ENCODE results near the gene DDX49. TPM values are rescaled to one million over a fixed set of nuclear protein-coding genes. Genes with fewer than 3 reads are reported as not detected.
"Not testable (repeated sequence)": the region's sequence is repeated elsewhere in the genome, so short reads cannot be mapped to it uniquely, and the experiment has no call there.

Gene DDX49
- total RNA-seq, 2 donors from 2014 or later = 33.7 to 54.4 TPM

GRCh38 chr19:18940769-18941627 is 21.5 kb downstream of the DDX49 start, which contains the start of gene HOMER3:
TSS of gene HOMER3 (minus strand) at chr19:18941217. CDS start at chr19:18938982, 2,235 bp downstream.
- ATAC-seq (replicated peaks) = peak; percentile 92
- Mint-ChIP-seq H3K4me3 (peak within 1 kb of the TSS; percentile 66), H3K27ac (no peak within 1 kb of the TSS), H3K4me1 (peaks cover 4% of the 10 kb centered on the region), H3K36me3 (ENCODE audit: low read depth) (no peaks in the 10 kb centered on the region), H3K27me3 (peaks cover 4% of the 10 kb centered on the region), H3K9me3 (no peaks in the 10 kb centered on the region)

GRCh38 chr19:18941628-18942354 is 22.3 kb downstream of the DDX49 start:
- no peaks in the 10 kb centered on the region for H3K9me3 Mint-ChIP-seq
- peaks cover 4% of the 10 kb centered on the region for H3K4me1 Mint-ChIP-seq
- ATAC-seq (replicated peaks) = no peak
- no peaks in the 10 kb centered on the region for H3K36me3 Mint-ChIP-seq (ENCODE audit: low read depth)
- H3K4me3 Mint-ChIP-seq = peak overlapping the region; percentile 44
- H3K27me3 Mint-ChIP-seq = peaks cover 4% of the 10 kb centered on the region
- H3K27ac Mint-ChIP-seq = peak overlapping the region; percentile 33

GRCh38 chr19:18942692-18943091 is 23.2 kb downstream of the DDX49 start:
- H3K27ac Mint-ChIP-seq = peak overlapping the region; percentile 33
- H3K4me3 Mint-ChIP-seq = peak overlapping the region; percentile 44
- peaks cover 4% of the 10 kb centered on the region for H3K4me1 Mint-ChIP-seq
- peaks cover 4% of the 10 kb centered on the region for H3K27me3 Mint-ChIP-seq
- no peak for ATAC-seq (replicated peaks)
- H3K9me3 Mint-ChIP-seq = no peaks in the 10 kb centered on the region
- no peaks in the 10 kb centered on the region for H3K36me3 Mint-ChIP-seq (ENCODE audit: low read depth)

GRCh38 chr19:18943465-18943864 is 23.9 kb downstream of the DDX49 start:
- Mint-ChIP-seq H3K36me3 (ENCODE audit: low read depth) (no peaks in the 10 kb centered on the region), H3K27ac (no peak overlapping the region), H3K27me3 (peaks cover 4% of the 10 kb centered on the region), H3K9me3 (no peaks in the 10 kb centered on the region), H3K4me3 (no peak overlapping the region), H3K4me1 (peaks cover 4% of the 10 kb centered on the region)
- ATAC-seq (replicated peaks) = no peak

- no peak overlapping the region for H3K27ac Mint-ChIP-seq
- no peaks in the 10 kb centered on the region for H3K27me3 Mint-ChIP-seq
- no peaks in the 10 kb centered on the region for H3K4me1 Mint-ChIP-seq
- ATAC-seq (replicated peaks) = no peak
- H3K9me3 Mint-ChIP-seq = no peaks in the 10 kb centered on the region
- H3K36me3 Mint-ChIP-seq (ENCODE audit: low read depth) = no peaks in the 10 kb centered on the region
- H3K4me3 Mint-ChIP-seq = no peak overlapping the region
Observed at GRCh38 chr19:18945297-18945696, 25.8 kb downstream of the DDX49 start.

GRCh38 chr19:18946335-18946734 is 26.8 kb downstream of the DDX49 start:
- no peaks in the 10 kb centered on the region for H3K27me3 Mint-ChIP-seq
- H3K4me1 Mint-ChIP-seq = no peaks in the 10 kb centered on the region
- H3K4me3 Mint-ChIP-seq = no peak overlapping the region
- ATAC-seq (replicated peaks) = no peak
- no peaks in the 10 kb centered on the region for H3K9me3 Mint-ChIP-seq
- no peak overlapping the region for H3K27ac Mint-ChIP-seq
- H3K36me3 Mint-ChIP-seq (ENCODE audit: low read depth) = no peaks in the 10 kb centered on the region

- H3K27me3 Mint-ChIP-seq = no peaks in the 10 kb centered on the region
- no peaks in the 10 kb centered on the region for H3K4me1 Mint-ChIP-seq
- ATAC-seq (replicated peaks) = no peak
- no peaks in the 10 kb centered on the region for H3K36me3 Mint-ChIP-seq (ENCODE audit: low read depth)
- H3K4me3 Mint-ChIP-seq = no peak overlapping the region
- no peak overlapping the region for H3K27ac Mint-ChIP-seq
- H3K9me3 Mint-ChIP-seq = no peaks in the 10 kb centered on the region
Observed at GRCh38 chr19:18946918-18947317, 27.4 kb downstream of the DDX49 start.

- no peaks in the 10 kb centered on the region for H3K27me3 Mint-ChIP-seq
- no peak overlapping the region for H3K27ac Mint-ChIP-seq
- H3K4me1 Mint-ChIP-seq = no peaks in the 10 kb centered on the region
- H3K36me3 Mint-ChIP-seq (ENCODE audit: low read depth) = no peaks in the 10 kb centered on the region
- ATAC-seq (replicated peaks) = no peak
- no peak overlapping the region for H3K4me3 Mint-ChIP-seq
- H3K9me3 Mint-ChIP-seq = no peaks in the 10 kb centered on the region
Observed at GRCh38 chr19:18948075-18948975, 28.8 kb downstream of the DDX49 start.

- ATAC-seq (replicated peaks) = no peak
- no peaks in the 10 kb centered on the region for H3K27me3 Mint-ChIP-seq
- no peaks in the 10 kb centered on the region for H3K36me3 Mint-ChIP-seq (ENCODE audit: low read depth)
- H3K9me3 Mint-ChIP-seq = no peaks in the 10 kb centered on the region
- H3K27ac Mint-ChIP-seq = no peak overlapping the region
- H3K4me1 Mint-ChIP-seq = no peaks in the 10 kb centered on the region
- no peak overlapping the region for H3K4me3 Mint-ChIP-seq
Observed at GRCh38 chr19:18948976-18949356, 29.5 kb downstream of the DDX49 start.

- Mint-ChIP-seq H3K27ac (no peak overlapping the region), H3K36me3 (ENCODE audit: low read depth) (no peaks in the 10 kb centered on the region), H3K27me3 (no peaks in the 10 kb centered on the region), H3K9me3 (no peaks in the 10 kb centered on the region), H3K4me3 (no peak overlapping the region), H3K4me1 (no peaks in the 10 kb centered on the region)
- ATAC-seq (replicated peaks) = no peak
Observed at GRCh38 chr19:18949858-18950257, 30.3 kb downstream of the DDX49 start.

GRCh38 chr19:18951721-18952281 is 32.3 kb downstream of the DDX49 start:
- H3K4me1 Mint-ChIP-seq = no peaks in the 10 kb centered on the region
- H3K27ac Mint-ChIP-seq = no peak overlapping the region
- no peak for ATAC-seq (replicated peaks)
- H3K36me3 Mint-ChIP-seq (ENCODE audit: low read depth) = no peaks in the 10 kb centered on the region
- H3K9me3 Mint-ChIP-seq = no peaks in the 10 kb centered on the region
- no peak overlapping the region for H3K4me3 Mint-ChIP-seq
- no peaks in the 10 kb centered on the region for H3K27me3 Mint-ChIP-seq

- not testable (repeated sequence) for H3K36me3 Mint-ChIP-seq (ENCODE audit: low read depth); H3K27ac Mint-ChIP-seq; H3K4me3 Mint-ChIP-seq; H3K4me1 Mint-ChIP-seq; H3K9me3 Mint-ChIP-seq; ATAC-seq (replicated peaks); H3K27me3 Mint-ChIP-seq
Observed at GRCh38 chr19:18952364-18953003, 33.0 kb downstream of the DDX49 start.

- no peaks in the 10 kb centered on the region for H3K9me3 Mint-ChIP-seq
- H3K4me3 Mint-ChIP-seq = no peak overlapping the region
- no peak for ATAC-seq (replicated peaks)
- no peaks in the 10 kb centered on the region for H3K27me3 Mint-ChIP-seq
- H3K36me3 Mint-ChIP-seq (ENCODE audit: low read depth) = no peaks in the 10 kb centered on the region
- H3K4me1 Mint-ChIP-seq = no peaks in the 10 kb centered on the region
- H3K27ac Mint-ChIP-seq = no peak overlapping the region
Observed at GRCh38 chr19:18954094-18954493, 34.6 kb downstream of the DDX49 start.

- H3K27me3 Mint-ChIP-seq = no peaks in the 10 kb centered on the region
- no peak overlapping the region for H3K27ac Mint-ChIP-seq
- no peaks in the 10 kb centered on the region for H3K36me3 Mint-ChIP-seq (ENCODE audit: low read depth)
- H3K9me3 Mint-ChIP-seq = no peaks in the 10 kb centered on the region
- ATAC-seq (replicated peaks) = no peak
- H3K4me3 Mint-ChIP-seq = no peak overlapping the region
- H3K4me1 Mint-ChIP-seq = no peaks in the 10 kb centered on the region
Observed at GRCh38 chr19:18955042-18955441, 35.5 kb downstream of the DDX49 start.

All from activated T-helper 17 cell treated with anti-CD3 and anti-CD28 coated beads, Interleukin-2, amount 50 U/mL, for 72 hours (primary cell).